Measurements from ENCODE around the gene NSUN5.

DNA sequence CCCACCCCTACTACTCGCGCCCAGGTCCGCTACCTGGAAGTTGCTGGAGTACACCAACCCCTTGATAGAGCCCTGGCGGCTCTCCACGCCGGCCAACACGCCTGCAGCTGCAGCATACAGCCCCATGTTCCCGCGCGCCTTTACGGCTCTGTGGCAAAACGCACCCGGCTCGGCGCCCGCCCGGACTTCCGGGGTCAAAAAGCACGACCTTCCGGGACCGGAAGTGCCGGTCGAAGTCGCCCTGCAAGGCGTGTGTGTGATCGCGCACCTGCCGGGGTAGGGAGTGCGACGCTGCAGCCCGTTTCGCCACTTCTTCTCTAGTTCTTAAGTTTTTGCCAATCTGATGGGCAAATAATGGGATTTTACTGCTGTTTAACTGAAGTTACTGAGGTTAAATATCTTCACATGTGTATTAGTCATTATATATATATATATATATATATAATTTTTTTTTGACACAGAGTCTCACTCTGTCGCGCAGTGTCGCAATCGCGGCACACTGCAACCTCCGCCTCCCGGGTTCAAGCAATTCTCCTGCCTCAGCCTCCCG lies at the start of gene NSUN5:
- TF ChIP-seq POLR2A (IDR thresholded peaks at IDR 0.05) (no peak), EP300 (IDR thresholded peaks at IDR 0.05) (no peak)
